Measurements from ENCODE around the gene CWC27. TPM values are rescaled to one million over a fixed set of nuclear protein-coding genes. Genes with fewer than 3 reads are reported as not detected.

Gene CWC27
- total and polyA plus RNA-seq, 3 donors from 2014 or later, result 12.4 to 22.9 (median 17.5) TPM

- Histone ChIP-seq H3K36me3 (ENCODE audit: low read depth, missing control alignments) (no peaks in the 10 kb centered on the region), H3K27ac (no peak overlapping the region), H3K4me1 (no peaks in the 10 kb centered on the region), H3K4me3 (no peak overlapping the region), H3K27me3 (no peaks in the 10 kb centered on the region), H3K9me3 (no peaks in the 10 kb centered on the region)
- DNase-seq, result no peak
- TF ChIP-seq CTCF (IDR thresholded peaks at IDR 0.05) (no peak), POLR2A (IDR thresholded peaks at IDR 0.05) (no peak)
- intact Hi-C loops (cut with DNase I; ENCODE audit: low total_unique reads), result no loop called here
- 87 to 90% methylated on average over 3 of the region's 3 CpGs for WGBS, 2 donors
These were observed 180.6 kb downstream of the CWC27 start for GRCh38 chr5:64949331-64949730.

- H3K27me3 ChIP-seq, result no peaks in the 10 kb centered on the region
- no peaks in the 10 kb centered on the region for H3K4me1 ChIP-seq
- no peaks in the 10 kb centered on the region for H3K9me3 ChIP-seq
- 78 to 90% methylated on average over 3 of the region's 3 CpGs for WGBS, 2 donors
- H3K4me3 ChIP-seq, result no peak overlapping the region
- H3K27ac ChIP-seq, result no peak overlapping the region
- intact Hi-C loops (cut with DNase I; ENCODE audit: low total_unique reads), result no loop called here
- H3K36me3 ChIP-seq (ENCODE audit: low read depth, missing control alignments), result no peaks in the 10 kb centered on the region
- TF ChIP-seq CTCF (IDR thresholded peaks at IDR 0.05) (no peak), POLR2A (IDR thresholded peaks at IDR 0.05) (no peak)
- no peak for DNase-seq
These were observed 184.4 kb downstream of the CWC27 start for GRCh38 chr5:64952951-64953673.

- TF ChIP-seq CTCF (IDR thresholded peaks at IDR 0.05) (no peak), POLR2A (IDR thresholded peaks at IDR 0.05) (no peak)
- 94 to 100% methylated on average over 1 of the region's 1 CpG for WGBS, 2 donors
- H3K4me1 ChIP-seq, result no peaks in the 10 kb centered on the region
- H3K9me3 ChIP-seq, result no peaks in the 10 kb centered on the region
- no peaks in the 10 kb centered on the region for H3K27me3 ChIP-seq
- intact Hi-C loops (cut with DNase I; ENCODE audit: low total_unique reads), result no loop called here
- H3K27ac ChIP-seq, result no peak overlapping the region
- H3K36me3 ChIP-seq (ENCODE audit: low read depth, missing control alignments), result no peaks in the 10 kb centered on the region
- no peak for DNase-seq
- no peak overlapping the region for H3K4me3 ChIP-seq
These were observed 185.8 kb downstream of the CWC27 start for GRCh38 chr5:64954518-64954917.

GRCh38 chr5:64958757-64959391 lies 190.1 kb downstream of the CWC27 start:
- Histone ChIP-seq H3K27me3 (no peaks in the 10 kb centered on the region), H3K4me3 (no peak overlapping the region), H3K36me3 (ENCODE audit: low read depth, missing control alignments) (no peaks in the 10 kb centered on the region), H3K4me1 (no peaks in the 10 kb centered on the region), H3K9me3 (no peaks in the 10 kb centered on the region), H3K27ac (no peak overlapping the region)
- intact Hi-C loops (cut with DNase I; ENCODE audit: low total_unique reads), result no loop called here
- no peak for DNase-seq
- no peak for TF ChIP-seq POLR2A (IDR thresholded peaks at IDR 0.05)
- TF ChIP-seq CTCF (IDR thresholded peaks at IDR 0.05), result peak in 2 of 3 experiments; percentile 19 to 50

Measured in testis (tissue), 3 donors.